Esophagus muscularis mucosa (tissue), 4 donors: ENCODE measurements around the gene CCDC196.

Experiments used
- EP300 ChIP-seq: sonication (generic); formaldehyde crosslinking; IDR thresholded peaks from one replicate; pipeline ENCODE4 v1.6.1; 2017; ENCODE audit warnings: antibody characterized with exemption
- POLR2A ChIP-seq: fragments of 450-650 bp; IDR thresholded peaks from one replicate; pipeline ENCODE4 v1.6.1; 2017; ENCODE audit warnings: antibody characterized with exemption, moderate library complexity, mild to moderate bottlenecking, low read depth
- POLR2AphosphoS5 ChIP-seq, 2 donors: sonication (generic); formaldehyde crosslinking; IDR thresholded peaks; one replicate each; pipeline ENCODE4 v1.6.1; 2017; ENCODE audit warnings: antibody characterized with exemption in 2 of 2
- TF ChIP-seq, protein P1 (sequence below), 3 experiments: fragments of 200-600 bp in 2 of 3; fragments of 450-650 bp in 1 of 3; sonication (generic) in 2 of 3; IDR thresholded peaks; one replicate each; pipeline ENCODE4 v1.5.1; 2017 to 2019; ENCODE audit warnings: antibody characterized with exemption in 3 of 3, mild to moderate bottlenecking in 2 of 3, moderate library complexity in 1 of 3

DNA sequence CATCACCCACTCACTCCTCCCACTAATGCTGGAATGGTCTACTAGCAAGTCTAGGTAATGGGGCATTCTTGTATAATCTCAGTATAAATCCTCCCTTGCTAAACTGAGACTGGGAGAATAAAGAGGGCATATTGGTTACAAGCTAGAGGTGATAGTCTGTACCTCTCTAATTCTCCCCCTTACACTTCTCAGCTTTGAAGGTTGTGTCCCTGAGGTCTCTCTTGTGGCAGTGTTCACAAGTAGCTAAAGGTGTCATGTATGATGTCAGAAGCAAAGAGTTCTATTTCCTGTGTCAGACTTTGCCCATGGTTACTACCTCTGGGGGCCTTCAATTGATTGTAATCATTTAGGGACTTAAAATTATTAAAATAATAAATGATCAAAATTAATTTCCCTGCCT lies 26.6 kb upstream of the CCDC196 start:
- TF ChIP-seq EP300 (no peak), POLR2AphosphoS5 (IDR thresholded peaks at IDR 0.05) (no peak), POLR2A (no peak)
- TF ChIP-seq, protein P1, sequence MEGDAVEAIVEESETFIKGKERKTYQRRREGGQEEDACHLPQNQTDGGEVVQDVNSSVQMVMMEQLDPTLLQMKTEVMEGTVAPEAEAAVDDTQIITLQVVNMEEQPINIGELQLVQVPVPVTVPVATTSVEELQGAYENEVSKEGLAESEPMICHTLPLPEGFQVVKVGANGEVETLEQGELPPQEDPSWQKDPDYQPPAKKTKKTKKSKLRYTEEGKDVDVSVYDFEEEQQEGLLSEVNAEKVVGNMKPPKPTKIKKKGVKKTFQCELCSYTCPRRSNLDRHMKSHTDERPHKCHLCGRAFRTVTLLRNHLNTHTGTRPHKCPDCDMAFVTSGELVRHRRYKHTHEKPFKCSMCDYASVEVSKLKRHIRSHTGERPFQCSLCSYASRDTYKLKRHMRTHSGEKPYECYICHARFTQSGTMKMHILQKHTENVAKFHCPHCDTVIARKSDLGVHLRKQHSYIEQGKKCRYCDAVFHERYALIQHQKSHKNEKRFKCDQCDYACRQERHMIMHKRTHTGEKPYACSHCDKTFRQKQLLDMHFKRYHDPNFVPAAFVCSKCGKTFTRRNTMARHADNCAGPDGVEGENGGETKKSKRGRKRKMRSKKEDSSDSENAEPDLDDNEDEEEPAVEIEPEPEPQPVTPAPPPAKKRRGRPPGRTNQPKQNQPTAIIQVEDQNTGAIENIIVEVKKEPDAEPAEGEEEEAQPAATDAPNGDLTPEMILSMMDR (IDR thresholded peaks at IDR 0.05) = no peak
